GM18868 (cell line): ENCODE measurements around the gene CABP4.
"Not testable (repeated sequence)": the region's sequence is repeated elsewhere in the genome, so short reads cannot be mapped to it uniquely, and the experiment has no call there.

Experiments
- ATAC-seq: cut with Tn5 transposase; IDR thresholded peaks from one replicate; pipeline ENCODE4 v1.9.1; 2021; ENCODE audit warnings: mild to moderate bottlenecking, moderate library complexity; ENCODE audit not compliant: unreplicated experiment

The CABP4 gene

DNA sequence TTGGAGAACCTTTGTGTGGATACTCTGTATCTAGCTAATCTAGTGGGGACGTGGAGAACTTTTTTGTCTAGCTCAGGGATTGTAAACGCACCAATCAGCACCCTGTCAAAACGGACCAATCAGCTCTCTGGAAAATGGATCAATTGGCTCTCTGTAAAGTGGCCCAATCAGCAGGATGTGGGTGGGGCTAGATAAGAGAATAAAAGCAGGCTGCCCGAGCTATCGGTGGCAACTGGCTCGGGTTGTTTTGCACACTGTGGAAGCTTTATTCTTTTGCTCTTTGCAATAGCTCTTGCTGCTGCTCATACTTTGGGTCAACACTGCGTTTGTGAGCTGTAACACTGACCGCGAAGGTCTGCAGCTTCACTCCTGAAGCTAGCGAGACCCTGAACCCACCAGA lies 21.5 kb downstream of the CABP4 start:
- ATAC-seq: not testable (repeated sequence)

DNA sequence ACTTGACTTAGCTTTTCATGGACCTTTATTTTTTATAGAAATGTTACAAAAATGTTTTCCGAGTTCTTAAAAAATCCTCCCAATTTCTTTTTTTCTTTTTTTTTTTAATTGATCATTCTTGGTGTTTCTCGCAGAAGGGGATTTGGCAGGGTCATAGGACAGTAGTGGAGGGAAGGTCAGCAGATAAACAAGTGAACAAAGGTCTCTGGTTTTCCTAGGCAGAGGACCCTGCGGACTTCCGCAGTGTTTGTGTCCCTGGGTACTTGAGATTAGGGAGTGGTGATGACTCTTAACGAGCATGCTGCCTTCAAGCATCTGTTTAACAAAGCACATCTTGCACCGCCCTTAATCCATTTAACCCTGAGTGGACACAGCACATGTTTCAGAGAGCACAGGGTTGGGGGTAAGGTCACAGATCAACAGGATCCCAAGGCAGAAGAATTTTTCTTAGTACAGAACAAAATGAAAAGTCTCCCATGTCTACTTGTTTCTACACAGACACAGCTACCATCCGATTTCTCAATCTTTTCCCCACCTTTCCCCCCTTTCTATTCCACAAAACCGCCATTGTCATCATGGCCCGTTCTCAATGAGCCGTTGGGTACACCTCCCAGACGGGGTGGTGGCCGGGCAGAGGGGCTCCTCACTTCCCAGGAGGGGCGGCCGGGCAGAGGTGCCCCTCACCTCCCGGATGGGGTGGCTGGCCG lies 22.3 kb downstream of the CABP4 start:
- not testable (repeated sequence) for ATAC-seq

DNA sequence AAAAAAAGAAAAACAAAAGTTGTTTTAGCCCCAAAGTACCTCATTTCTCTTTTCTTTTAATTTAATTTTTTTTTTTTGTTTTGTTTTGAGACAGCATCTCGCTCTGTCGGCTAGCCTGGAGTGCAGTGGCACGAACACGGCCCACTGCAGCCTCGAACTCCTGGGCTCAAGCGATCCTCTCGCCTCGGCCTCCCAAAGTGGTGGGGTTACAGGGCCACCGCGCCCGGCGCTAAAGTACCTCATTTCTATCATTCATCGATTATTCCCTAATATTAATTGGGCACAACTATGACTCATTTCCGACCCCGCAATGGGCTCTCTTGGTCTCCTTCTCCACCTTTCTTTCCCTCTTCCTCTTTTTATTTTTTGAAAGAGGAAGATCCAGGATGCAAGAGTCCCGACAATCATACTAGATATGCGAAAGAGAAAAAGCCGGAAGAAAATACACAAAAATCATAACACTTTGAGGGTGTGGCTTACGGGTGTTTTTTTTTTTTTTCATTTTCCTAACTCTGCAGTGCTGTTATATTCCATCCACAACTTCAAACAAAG lies 27.2 kb downstream of the CABP4 start:
- ATAC-seq: peak; percentile 1

DNA sequence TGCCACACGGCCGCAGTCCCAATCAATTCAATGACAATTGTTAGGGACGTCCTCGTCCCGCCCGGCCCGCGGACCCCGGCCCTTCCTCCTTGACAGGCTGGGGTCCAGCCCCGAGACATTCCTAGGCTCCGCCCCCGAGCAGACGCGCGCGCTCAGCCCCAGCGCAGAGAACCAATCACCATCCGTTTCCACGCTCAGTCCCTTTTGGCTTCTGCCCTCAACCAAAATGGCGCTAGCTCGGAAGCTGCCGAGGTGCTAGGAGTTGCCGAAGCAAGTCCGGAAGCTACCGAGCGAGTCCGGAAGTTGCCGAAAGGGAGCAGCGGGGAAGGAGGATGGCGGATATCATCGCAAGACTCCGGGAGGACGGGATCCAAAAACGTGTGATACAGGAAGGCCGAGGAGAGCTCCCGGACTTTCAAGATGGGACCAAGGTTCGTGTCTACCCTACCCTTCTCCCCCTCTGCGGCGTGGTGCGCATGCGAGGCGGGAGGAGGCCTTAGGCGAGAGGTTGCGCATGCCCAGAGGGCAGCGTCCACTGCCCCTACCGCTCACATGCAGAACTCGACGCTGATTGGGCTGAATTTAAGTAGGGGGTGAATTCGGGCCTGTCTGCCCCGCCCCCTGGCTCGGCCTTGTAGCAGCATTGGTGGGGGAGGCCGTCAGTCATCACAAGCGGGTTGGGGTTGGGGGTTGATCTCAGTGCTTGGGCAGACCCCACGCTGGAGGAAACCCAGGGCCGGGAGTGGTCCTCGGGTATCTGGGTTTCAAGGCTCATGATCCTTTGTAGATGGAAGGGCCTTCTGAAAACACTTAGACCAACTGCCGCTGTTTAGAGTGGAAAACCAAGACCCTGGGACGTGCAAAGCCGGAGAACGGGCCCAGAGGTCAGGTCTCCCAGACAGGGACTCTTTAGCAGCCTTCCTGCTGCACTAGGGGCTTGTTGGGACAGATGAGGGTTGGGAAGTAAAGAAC lies 28.0 kb downstream of the CABP4 start, which contains the start of gene AIP:
AIP (plus strand) TSS at position 200 of the 972 bp plus-strand sequence; CDS start at position 333, 133 bp downstream.
- ATAC-seq: peak; percentile 66

DNA sequence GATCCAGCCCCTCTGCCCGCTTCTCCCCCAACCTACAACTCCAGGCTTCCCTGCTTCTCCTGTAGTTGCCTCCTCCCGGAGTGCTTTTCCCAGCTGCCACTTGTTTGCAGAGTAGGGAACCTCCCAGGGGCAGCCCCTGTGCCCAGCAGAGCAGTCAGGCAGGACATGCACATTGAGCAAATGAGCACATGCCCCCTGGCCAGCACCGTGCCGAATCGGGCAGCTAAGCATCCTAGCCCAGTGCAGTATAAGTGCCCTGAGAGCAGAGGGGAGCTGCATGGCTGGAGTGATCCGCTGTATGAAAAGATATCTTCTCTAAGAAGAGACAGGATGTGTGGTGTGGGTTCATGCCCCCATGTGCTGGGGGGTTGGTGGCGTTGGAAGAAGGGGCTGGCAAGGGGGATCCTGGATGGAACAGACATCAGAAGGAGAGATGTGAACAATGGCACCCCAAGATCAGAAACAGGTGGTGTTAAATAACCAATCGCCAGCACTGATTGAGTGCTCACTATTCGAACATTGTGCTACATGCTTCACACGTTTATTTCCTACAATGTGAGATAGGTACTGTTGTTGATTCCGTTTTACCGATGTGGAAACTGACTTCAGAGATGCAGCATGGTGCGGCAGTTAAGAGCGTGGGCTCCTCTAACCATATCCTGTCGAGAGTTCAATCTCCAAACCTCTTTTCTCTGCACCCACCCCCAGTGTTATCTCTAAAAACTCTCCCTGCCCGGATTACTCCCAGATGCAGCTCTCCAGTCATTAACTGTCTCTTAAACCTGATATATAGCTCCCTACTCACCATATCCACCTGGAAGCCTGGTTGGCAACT lies 28.9 kb downstream of the CABP4 start:
- ATAC-seq: no peak

DNA sequence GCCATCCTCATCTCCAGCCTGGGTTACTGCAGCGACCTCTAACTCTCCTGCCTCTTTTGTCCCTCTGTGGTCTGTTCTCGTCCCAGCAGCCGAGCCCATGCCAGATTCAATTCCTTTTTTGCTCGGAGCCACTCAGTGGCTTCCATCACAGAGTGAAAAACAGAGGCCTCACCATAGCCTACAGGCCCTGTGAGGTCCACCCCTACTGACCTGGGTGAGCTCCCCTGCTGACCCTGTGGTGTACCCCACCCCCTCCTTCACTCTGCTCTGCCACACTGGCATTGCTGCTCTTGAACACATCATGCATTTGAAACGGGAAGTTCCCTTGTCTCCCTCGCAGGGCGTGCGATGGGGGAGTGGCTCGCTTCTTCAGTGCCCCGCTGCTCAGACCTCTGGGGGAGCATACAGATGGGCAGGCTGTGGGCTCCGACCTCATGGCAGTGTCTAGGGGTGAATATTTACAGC lies 29.7 kb downstream of the CABP4 start:
- no peak for ATAC-seq

DNA sequence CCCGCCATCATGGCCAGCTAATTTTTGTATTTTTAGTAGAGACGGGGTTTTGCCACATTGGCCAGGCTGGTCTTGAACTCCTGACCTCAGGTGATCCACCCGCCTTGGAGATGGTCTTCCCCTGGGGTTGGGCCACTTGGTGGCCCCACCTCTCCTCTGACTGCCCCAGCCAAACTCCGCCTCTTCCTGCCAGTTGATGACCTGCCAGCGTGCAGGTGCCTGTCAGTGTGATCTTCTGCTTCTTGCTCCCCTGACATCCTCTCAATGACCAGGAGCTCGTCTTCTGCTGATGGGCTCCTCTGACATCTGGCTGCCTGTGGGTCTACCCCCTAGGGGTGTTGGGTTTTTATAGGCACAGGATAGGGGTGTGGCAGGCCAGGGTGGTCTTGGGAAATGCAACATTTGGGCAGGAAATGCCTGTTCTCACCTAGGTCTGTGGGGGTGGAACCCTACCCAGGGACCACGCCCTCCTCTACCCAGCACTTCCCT lies 30.8 kb downstream of the CABP4 start:
- ATAC-seq: not testable (repeated sequence)

DNA sequence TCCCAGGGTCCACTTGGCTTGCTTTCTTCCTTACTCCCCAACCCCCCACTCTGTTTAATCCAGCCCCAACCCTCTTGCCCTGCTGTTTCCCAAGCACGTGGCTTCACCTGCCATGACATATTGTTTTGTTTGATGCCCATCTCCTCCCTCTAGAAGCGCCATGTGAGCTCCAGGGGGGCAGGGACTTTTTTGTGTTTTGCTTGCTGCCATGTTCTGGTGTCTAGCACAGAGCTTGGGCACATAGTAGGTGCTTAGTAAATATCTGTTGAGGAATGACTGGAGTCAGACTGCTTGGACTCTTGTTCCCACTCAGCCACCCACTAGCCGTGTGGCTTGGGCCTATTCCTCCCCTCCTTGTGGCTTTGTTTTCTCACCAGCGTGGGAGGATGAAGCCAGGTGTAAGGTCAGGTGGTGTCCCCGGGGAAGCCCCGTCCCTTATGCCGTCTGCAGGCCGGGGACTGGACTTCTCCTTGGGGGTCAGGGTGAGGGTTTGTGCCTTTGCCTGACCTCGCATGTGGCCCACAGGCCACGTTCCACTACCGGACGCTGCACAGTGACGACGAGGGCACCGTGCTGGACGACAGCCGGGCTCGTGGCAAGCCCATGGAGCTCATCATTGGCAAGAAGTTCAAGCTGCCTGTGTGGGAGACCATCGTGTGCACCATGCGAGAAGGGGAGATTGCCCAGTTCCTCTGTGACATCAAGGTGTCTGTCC lies 31.5 kb downstream of the CABP4 start:
- no peak for ATAC-seq

DNA sequence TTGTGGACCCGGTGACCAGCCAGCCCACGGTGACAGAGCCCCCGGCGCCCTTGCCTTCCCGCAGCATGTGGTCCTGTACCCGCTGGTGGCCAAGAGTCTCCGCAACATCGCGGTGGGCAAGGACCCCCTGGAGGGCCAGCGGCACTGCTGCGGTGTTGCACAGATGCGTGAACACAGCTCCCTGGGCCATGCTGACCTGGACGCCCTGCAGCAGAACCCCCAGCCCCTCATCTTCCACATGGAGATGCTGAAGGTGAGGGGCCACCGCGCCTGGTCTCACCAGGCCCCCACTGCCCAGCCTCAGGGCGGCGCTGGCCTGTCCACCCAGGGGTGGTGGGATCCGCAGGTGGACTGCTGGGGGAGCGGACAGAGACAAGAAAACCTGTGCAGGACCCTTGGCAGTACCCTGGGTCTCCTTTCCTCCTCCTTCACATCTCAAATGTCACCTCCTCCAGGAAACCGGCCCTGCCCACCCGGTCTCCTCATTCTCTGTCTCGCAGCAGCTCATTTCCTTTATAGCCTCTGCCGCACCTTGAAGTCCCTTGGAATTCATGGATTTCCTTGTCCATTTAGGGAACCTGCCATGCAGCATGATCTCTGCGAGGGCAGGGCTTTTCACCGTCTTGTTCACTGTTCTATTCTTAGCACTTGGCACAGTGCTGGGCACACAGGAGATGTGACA lies 34.2 kb downstream of the CABP4 start:
- no peak for ATAC-seq

DNA sequence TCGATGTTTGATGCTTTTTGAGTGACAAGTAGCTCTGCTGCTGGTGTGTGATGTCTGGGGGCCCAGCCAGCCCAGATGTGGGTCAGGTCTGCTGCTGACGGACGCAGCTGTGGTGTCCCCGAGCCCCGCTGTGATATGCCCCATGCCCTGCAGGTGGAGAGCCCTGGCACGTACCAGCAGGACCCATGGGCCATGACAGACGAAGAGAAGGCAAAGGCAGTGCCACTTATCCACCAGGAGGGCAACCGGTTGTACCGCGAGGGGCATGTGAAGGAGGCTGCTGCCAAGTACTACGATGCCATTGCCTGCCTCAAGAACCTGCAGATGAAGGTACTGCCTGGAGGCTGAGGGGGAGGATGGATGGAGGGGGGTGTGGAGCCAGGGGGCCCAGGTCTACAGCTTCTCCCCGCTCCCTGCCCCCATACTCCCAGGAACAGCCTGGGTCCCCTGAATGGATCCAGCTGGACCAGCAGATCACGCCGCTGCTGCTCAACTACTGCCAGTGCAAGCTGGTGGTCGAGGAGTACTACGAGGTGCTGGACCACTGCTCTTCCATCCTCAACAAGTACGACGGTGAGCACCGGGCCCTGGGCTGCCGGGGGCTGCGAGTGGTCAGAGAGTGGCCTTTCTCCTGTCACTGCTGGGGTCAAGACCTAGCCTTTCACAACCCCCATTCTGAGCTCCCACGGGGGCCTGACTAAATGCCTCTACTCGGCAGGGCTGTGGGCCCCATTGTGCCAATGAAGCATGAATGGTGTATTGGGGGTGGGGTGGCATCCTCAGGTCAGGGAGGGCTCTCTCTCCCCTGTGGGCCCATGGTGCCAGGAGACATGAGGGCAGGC lies 35.0 kb downstream of the CABP4 start:
- ATAC-seq: no peak

DNA sequence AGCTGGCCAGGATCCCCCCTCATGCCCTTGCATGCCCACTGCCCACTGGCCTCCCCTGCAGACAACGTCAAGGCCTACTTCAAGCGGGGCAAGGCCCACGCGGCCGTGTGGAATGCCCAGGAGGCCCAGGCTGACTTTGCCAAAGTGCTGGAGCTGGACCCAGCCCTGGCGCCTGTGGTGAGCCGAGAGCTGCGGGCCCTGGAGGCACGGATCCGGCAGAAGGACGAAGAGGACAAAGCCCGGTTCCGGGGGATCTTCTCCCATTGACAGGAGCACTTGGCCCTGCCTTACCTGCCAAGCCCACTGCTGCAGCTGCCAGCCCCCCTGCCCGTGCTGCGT lies 35.5 kb downstream of the CABP4 start:
- no peak for ATAC-seq

DNA sequence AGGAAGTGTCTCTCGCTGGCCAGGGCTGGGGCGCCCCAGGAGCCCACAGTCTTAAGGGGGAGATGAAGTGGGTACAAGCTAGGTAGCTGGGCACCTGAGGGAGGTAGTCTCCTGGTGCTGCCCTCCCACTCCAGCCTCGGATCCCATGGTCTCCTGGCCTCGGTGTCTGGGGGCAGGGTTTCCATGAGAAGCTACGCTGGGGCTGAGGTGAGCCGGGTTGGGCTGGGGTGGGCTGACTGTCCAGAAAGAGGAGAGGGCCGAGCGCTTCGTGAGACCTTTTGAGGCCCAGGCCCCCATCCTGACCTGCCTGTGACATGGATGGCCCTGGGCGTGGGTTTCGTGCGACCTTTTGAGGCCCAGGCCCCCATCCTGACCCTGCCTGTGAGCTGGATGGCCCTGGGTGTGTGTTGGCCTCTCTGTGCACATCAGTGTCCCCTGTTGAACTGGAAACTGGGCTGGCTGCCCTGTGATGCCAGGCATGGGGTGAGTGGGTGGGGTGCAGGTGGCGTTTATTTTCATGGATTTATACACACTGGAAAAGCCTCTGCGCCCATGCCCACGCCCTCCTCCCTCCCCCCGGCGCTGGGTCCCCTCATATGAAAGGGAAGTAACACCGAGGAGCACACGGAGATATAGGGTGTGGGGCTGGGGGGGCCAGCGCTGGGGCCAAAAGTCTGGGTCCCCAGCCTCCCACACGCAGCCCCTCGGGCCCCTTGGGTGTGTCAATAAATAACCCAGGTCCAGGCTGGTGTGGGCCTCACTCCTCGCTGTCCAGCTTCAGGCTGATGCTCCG lies 36.3 kb downstream of the CABP4 start:
- ATAC-seq: no peak

DNA sequence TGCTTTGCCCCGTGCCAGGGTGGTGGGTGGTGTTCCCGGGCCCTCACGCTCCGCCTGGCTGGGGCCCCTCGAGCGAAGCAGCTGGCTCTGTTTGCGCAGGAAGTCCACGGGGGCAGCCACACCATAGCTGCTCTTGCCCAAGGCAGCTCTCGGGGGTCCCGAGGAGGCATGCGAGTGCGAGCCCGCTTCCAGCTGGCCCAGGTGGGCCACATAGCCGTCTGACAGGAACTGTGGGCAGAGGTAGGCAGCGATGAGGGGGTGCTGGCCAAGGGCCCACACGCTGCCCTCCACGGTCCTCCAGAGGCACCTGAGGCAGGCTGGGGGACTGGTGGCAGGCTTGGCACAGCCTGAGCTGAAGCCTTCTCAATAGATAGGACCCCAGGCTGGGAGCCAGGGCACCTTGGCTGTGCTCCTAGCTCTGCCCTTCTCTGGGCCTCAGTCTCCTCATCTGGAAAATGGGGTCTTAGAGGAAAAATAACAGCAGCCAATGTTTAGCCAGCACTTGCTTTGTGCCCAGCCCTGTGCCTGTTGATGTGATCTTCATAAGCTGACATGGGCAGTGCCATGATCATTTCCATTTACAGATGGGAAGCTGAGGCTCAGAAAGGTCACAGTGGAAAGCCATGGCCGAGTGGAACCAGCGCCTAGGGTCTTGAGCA lies 37.0 kb downstream of the CABP4 start:
- no peak for ATAC-seq

DNA sequence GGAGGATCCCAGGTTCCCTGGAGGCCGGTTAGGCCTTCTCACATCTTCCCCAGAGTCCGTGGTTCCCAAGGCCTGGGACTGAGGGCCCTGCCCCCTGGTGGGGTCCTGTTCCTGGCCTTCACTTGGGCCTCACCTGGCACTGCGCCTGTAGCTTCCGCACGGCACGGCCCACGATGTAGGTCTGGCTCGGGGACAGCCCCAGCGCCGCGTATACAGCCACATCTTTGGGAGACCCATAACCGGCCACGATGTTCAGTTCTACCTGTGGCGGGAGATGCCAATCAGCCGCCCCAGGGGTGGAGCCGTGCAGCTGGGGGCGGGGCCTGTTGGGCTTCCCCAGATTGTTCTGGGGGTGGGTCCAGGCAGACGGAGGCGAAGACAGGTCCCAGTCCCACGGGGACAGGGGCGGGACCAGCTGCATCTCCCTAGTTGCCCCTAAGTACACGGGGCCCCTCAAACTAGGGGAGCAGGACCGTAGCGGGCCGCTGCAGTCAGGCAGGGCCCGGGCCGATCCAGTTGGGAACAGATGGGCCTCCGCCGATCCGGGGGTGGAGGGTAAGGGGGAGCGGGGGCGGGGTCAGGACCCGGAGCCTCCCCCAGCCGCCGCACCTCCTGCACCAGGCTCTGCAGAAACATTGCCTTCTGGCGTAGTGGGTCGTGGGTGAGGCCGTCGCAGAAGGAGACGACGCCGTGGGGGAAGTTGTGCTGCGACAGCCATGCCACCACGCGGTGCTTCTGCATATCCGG lies 37.8 kb downstream of the CABP4 start:
- no peak for ATAC-seq

DNA sequence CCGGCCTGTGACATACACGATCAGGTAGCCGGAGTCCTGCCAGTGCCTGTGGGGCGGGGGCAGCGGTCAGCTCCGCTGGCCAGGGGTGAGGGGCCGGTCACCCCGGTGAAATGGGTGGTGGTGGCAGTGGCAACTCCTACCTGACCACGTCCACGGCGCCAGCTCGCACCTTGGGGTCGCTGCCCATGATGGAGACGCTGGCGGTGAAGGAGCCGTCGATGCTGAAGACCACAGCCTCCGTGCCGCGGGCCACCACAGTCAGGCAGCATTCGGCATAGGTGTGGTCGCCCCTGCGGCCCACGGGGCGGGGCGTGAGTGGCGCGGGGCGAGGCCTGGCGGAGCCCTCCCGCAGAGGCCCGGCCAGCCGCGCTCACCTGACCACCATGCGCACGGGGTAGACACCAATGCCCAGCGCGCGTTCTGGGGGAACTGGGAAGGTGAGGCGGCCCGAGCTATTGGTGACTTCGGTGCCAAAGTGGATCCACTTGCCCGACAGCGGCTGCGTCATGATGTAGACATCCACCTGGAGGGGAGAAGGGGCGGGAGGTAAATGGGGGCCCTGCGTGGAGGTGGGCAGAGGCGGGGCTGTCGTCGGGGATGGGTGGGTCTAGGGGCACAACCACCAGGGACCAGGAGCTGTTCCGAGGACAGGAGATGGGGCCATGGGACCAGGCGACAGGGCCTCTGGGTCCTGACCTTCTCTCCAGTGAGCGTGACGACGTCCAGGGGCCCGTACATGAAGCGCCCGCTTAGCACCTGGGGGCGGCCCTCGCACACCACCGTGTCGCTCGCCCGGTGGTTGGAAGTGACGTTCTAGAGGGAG lies 38.6 kb downstream of the CABP4 start:
- no peak for ATAC-seq
